ENCODE data around the gene CES5A. TPM values are rescaled to one million over a fixed set of nuclear protein-coding genes. Genes with fewer than 3 reads are reported as not detected.

Gene CES5A
- total and polyA plus RNA-seq, 2 of the 8 experiments (the other 6 are each of a cell fraction or from before 2014, with no cell fraction given): not detected

- WGBS, 2 experiments (ENCODE audit: extremely low coverage in 1 of 2, insufficient coverage in 1 of 2, insufficient read length in 1 of 2, insufficient replicate concordance in 2 of 2, low coverage in 1 of 2, low lambda C conversion rate in 2 of 2, missing lambda C conversion rate in 1 of 2): 89% methylated on average over 1 of the region's 4 CpGs; no CpG with 5 or more reads in 1 of the 2 experiments
- no peak overlapping the region for H3K4ac ChIP-seq (replicated peaks; ENCODE audit: insufficient read length, low read depth, low read length)
- H3K4me2 ChIP-seq (ENCODE audit: insufficient read depth in 1 of 2, low read depth in 2 of 2, low read length in 2 of 2): no peak overlapping the region
- no peak overlapping the region for H3K14ac ChIP-seq (ENCODE audit: insufficient read length)
- H4K20me1 ChIP-seq (replicated peaks in 1 of 2; ENCODE audit: control insufficient read depth in 1 of 2, insufficient read depth in 2 of 2, low read length in 2 of 2): no peaks in the 10 kb centered on the region
- H3K36me3 ChIP-seq (ENCODE audit: control insufficient read depth in 2 of 4, insufficient read depth in 4 of 4, low read length in 3 of 4): no peaks in the 10 kb centered on the region
- no peak overlapping the region for H2BK15ac ChIP-seq (ENCODE audit: low read length)
- H2BK12ac ChIP-seq (ENCODE audit: low read depth, low read length): no peak overlapping the region
- H3K9me3 ChIP-seq (ENCODE audit: insufficient read depth in 2 of 2, low read depth in 1 of 2, low read length in 1 of 2): no peaks in the 10 kb centered on the region
- H3K79me2 ChIP-seq (ENCODE audit: control insufficient read depth in 1 of 2, insufficient read depth in 2 of 2, low read length in 2 of 2): no peaks in the 10 kb centered on the region
- H2AFZ ChIP-seq (ENCODE audit: low read length): no peak overlapping the region
- H4K5ac ChIP-seq (ENCODE audit: insufficient read length, low read depth, low read length): no peak overlapping the region
- no peak overlapping the region for H2BK20ac ChIP-seq (ENCODE audit: low read length)
- H3K27me3 ChIP-seq (replicated peaks in 1 of 4; ENCODE audit: control insufficient read depth in 3 of 4, extremely low read depth in 1 of 4, insufficient read depth in 3 of 4, low read length in 3 of 4): no peaks in the 10 kb centered on the region
- H2BK5ac ChIP-seq (ENCODE audit: low read depth, low read length): no peak overlapping the region
- no peaks in the 10 kb centered on the region for H3K4me1 ChIP-seq (replicated peaks in 1 of 4; ENCODE audit: control insufficient read depth in 3 of 4, insufficient read depth in 4 of 4, low read length in 3 of 4)
- no peak overlapping the region for H3K4me3 ChIP-seq (ENCODE audit: extremely low read depth in 1 of 4, insufficient read depth in 2 of 4, low read depth in 3 of 4, low read length in 4 of 4)
- H2AK5ac ChIP-seq (ENCODE audit: low read depth, low read length): no peak overlapping the region
- POLR2A ChIA-PET (ENCODE audit: partially characterized antibody): no interaction called here
- FAIRE-seq (no peak), DNase-seq (ENCODE audit: low read depth in 1 of 2, low spot score in 2 of 2) (no peak)
- H3K18ac ChIP-seq (ENCODE audit: extremely low read depth, low read length): no peak overlapping the region
- no peak overlapping the region for H3K27ac ChIP-seq (ENCODE audit: low read depth, low read length)
- H3K23ac ChIP-seq (ENCODE audit: insufficient read length): no peak overlapping the region
- H3K79me1 ChIP-seq (ENCODE audit: low read depth, low read length): no peaks in the 10 kb centered on the region
- no peak overlapping the region for H3K9ac ChIP-seq (replicated peaks in 1 of 4; ENCODE audit: extremely low read depth in 1 of 4, low read depth in 3 of 4, low read length in 3 of 4)
- H4K91ac ChIP-seq (replicated peaks; ENCODE audit: insufficient read length, low read length): no peak overlapping the region
- CTCF ChIA-PET (ENCODE audit: partially characterized antibody): interaction anchor here (0.9 to 1.6 kb wide), 4 partner anchors 102 to 371 kb away, joined by 3 to 4 read pairs (median 3); no protein-coding TSS in a partner anchor
- no peak overlapping the region for H2BK120ac ChIP-seq (replicated peaks; ENCODE audit: low read depth, low read length)
- H3K56ac ChIP-seq (replicated peaks; ENCODE audit: insufficient read length, low read depth, low read length): no peak overlapping the region
- H4K8ac ChIP-seq (ENCODE audit: extremely low read depth, insufficient read depth, low read length): no peak overlapping the region
- no peaks in the 10 kb centered on the region for H3K23me2 ChIP-seq (ENCODE audit: low read depth, low read length)
- TF ChIP-seq SP1 (IDR thresholded peaks at IDR 0.05; ENCODE audit: low read depth, low read length): no peak
- no peak for TF ChIP-seq CREB1 (IDR thresholded peaks at IDR 0.05)
- no peak for TF ChIP-seq YY1 (IDR thresholded peaks at IDR 0.05; ENCODE audit: low read depth, low read length)
- TF ChIP-seq ASH2L (IDR thresholded peaks at IDR 0.05; ENCODE audit: low read length): no peak
- TF ChIP-seq TEAD4 (IDR thresholded peaks at IDR 0.05; ENCODE audit: low read depth, low read length): no peak
- TF ChIP-seq BACH1 (IDR thresholded peaks at IDR 0.05; ENCODE audit: low read length): no peak
- TF ChIP-seq TCF12 (IDR thresholded peaks at IDR 0.05; ENCODE audit: low read depth, low read length): no peak
Observed at GRCh38 chr16:55836158-55836611, 39.0 kb downstream of the CES5A start.

Data from H1 (cell line).